Measurements from ENCODE around the gene CMSS1. TPM values are rescaled to one million over a fixed set of nuclear protein-coding genes. Genes with fewer than 3 reads are reported as not detected.

The CMSS1 gene
- total and polyA plus RNA-seq, 4 donors: 3.8 to 19.5 (median 7.5) TPM

GRCh38 chr3:99768126-99768525, 49.5 kb upstream of the CMSS1 start:
- Histone ChIP-seq H3K36me3 (ENCODE audit: control insufficient read depth in 4 of 4, insufficient read depth in 3 of 4, low read depth in 1 of 4, low read length in 3 of 4) (no peaks in the 10 kb centered on the region), H3K27me3 (ENCODE audit: control insufficient read depth in 4 of 4, insufficient read depth in 4 of 4, low read length in 3 of 4) (no peaks in the 10 kb centered on the region), H3K9me3 (ENCODE audit: control insufficient read depth in 4 of 4, low read length in 3 of 4) (no peaks in the 10 kb centered on the region), H3K9ac (ENCODE audit: low read depth in 1 of 2, low read length in 2 of 2) (no peak overlapping the region), H3K27ac (ENCODE audit: low read depth in 1 of 2, low read length in 2 of 2) (no peak overlapping the region), H3K4me3 (ENCODE audit: low read depth in 1 of 3, low read length in 3 of 3) (no peak overlapping the region), H3K4me1 (ENCODE audit: control insufficient read depth in 4 of 4, insufficient read depth in 4 of 4, low read length in 3 of 4) (no peaks in the 10 kb centered on the region)
- no peak for DNase-seq (ENCODE audit: low spot score)
- TF ChIP-seq, protein P1, sequence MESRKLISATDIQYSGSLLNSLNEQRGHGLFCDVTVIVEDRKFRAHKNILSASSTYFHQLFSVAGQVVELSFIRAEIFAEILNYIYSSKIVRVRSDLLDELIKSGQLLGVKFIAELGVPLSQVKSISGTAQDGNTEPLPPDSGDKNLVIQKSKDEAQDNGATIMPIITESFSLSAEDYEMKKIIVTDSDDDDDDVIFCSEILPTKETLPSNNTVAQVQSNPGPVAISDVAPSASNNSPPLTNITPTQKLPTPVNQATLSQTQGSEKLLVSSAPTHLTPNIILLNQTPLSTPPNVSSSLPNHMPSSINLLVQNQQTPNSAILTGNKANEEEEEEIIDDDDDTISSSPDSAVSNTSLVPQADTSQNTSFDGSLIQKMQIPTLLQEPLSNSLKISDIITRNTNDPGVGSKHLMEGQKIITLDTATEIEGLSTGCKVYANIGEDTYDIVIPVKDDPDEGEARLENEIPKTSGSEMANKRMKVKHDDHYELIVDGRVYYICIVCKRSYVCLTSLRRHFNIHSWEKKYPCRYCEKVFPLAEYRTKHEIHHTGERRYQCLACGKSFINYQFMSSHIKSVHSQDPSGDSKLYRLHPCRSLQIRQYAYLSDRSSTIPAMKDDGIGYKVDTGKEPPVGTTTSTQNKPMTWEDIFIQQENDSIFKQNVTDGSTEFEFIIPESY (IDR thresholded peaks at IDR 0.05): no peak
- TF ChIP-seq HNF4A (conservative IDR thresholded peaks at IDR 0.05) (no peak), YY1 (IDR thresholded peaks at IDR 0.05) (no peak), NR2F2 (IDR thresholded peaks at IDR 0.05) (no peak), EGR1 (IDR thresholded peaks at IDR 0.05; ENCODE audit: low read depth in 2 of 2) (no peak), MAX (IDR thresholded peaks at IDR 0.05) (no peak)
- WGBS: 88% methylated on average over 1 of the region's 1 CpG

- no peak for DNase-seq (ENCODE audit: low spot score)
- no peak overlapping the region for H3K27ac ChIP-seq (ENCODE audit: low read depth in 1 of 2, low read length in 2 of 2)
- no peaks in the 10 kb centered on the region for H3K9me3 ChIP-seq (ENCODE audit: control insufficient read depth in 4 of 4, low read length in 3 of 4)
- H3K4me1 ChIP-seq (ENCODE audit: control insufficient read depth in 4 of 4, insufficient read depth in 4 of 4, low read length in 3 of 4): no peaks in the 10 kb centered on the region
- H3K27me3 ChIP-seq (ENCODE audit: control insufficient read depth in 4 of 4, insufficient read depth in 4 of 4, low read length in 3 of 4): no peaks in the 10 kb centered on the region
- no peak overlapping the region for H3K4me3 ChIP-seq (ENCODE audit: low read depth in 1 of 3, low read length in 3 of 3)
- no peak overlapping the region for H3K9ac ChIP-seq (ENCODE audit: low read depth in 1 of 2, low read length in 2 of 2)
- 70% methylated on average over 2 of the region's 2 CpGs for WGBS
- H3K36me3 ChIP-seq (ENCODE audit: control insufficient read depth in 4 of 4, insufficient read depth in 3 of 4, low read depth in 1 of 4, low read length in 3 of 4): no peaks in the 10 kb centered on the region
- TF ChIP-seq, protein P2, sequence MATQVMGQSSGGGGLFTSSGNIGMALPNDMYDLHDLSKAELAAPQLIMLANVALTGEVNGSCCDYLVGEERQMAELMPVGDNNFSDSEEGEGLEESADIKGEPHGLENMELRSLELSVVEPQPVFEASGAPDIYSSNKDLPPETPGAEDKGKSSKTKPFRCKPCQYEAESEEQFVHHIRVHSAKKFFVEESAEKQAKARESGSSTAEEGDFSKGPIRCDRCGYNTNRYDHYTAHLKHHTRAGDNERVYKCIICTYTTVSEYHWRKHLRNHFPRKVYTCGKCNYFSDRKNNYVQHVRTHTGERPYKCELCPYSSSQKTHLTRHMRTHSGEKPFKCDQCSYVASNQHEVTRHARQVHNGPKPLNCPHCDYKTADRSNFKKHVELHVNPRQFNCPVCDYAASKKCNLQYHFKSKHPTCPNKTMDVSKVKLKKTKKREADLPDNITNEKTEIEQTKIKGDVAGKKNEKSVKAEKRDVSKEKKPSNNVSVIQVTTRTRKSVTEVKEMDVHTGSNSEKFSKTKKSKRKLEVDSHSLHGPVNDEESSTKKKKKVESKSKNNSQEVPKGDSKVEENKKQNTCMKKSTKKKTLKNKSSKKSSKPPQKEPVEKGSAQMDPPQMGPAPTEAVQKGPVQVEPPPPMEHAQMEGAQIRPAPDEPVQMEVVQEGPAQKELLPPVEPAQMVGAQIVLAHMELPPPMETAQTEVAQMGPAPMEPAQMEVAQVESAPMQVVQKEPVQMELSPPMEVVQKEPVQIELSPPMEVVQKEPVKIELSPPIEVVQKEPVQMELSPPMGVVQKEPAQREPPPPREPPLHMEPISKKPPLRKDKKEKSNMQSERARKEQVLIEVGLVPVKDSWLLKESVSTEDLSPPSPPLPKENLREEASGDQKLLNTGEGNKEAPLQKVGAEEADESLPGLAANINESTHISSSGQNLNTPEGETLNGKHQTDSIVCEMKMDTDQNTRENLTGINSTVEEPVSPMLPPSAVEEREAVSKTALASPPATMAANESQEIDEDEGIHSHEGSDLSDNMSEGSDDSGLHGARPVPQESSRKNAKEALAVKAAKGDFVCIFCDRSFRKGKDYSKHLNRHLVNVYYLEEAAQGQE (IDR thresholded peaks at IDR 0.05): no peak
- TF ChIP-seq FOXA2 (IDR thresholded peaks at IDR 0.05) (no peak), SP1 (IDR thresholded peaks at IDR 0.05) (no peak), NR2F2 (IDR thresholded peaks at IDR 0.05) (no peak), MAX (IDR thresholded peaks at IDR 0.05) (no peak), GABPA (IDR thresholded peaks at IDR 0.05 in 1 of 2, conservative IDR thresholded peaks at IDR 0.05 in 1 of 2) (no peak), HNF4A (conservative IDR thresholded peaks at IDR 0.05) (no peak), YY1 (IDR thresholded peaks at IDR 0.05) (no peak), JUND (IDR thresholded peaks at IDR 0.05) (no peak), EGR1 (IDR thresholded peaks at IDR 0.05; ENCODE audit: low read depth in 2 of 2) (no peak), HNF4G (IDR thresholded peaks at IDR 0.05) (no peak), CTCF (IDR thresholded peaks at IDR 0.05; ENCODE audit: low read depth, low read length, missing input control) (no peak), ATF3 (IDR thresholded peaks at IDR 0.05) (no peak), FOXA1 (IDR thresholded peaks at IDR 0.05) (no peak), TAF1 (conservative IDR thresholded peaks at IDR 0.05) (no peak), RXRA (IDR thresholded peaks at IDR 0.05) (no peak), RAD21 (IDR thresholded peaks at IDR 0.05) (no peak)
- TF ChIP-seq, protein P1 (IDR thresholded peaks at IDR 0.05): no peak
Observed at GRCh38 chr3:99768808-99769501, 48.7 kb upstream of the CMSS1 start.
